ENCODE measurements around the gene RAD18.

DNA sequence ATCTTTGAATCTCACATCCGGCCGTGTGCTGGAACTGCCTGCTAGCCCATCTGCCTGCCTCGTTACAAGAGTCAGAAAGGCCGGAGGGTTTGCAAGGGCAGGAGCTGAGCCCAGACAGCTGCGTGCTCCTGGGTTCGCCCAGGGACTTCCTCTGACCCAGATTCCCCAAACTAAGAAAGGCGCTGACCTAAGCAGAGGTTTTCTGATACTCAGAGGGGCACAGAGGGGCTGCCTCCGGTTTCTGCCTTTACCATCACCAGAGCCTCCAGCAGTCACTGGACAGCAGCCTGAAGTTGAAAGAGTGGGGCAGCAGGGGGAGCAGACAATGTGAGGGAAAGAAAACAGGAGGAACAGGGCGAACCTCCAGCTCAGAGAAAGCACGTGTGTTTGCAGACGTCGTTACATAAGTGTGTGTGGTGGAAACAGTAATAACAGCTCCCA is 33.4 kb upstream of the RAD18 start:
- TF ChIP-seq CTCF (IDR thresholded peaks at IDR 0.05 in 8 of 11, conservative IDR thresholded peaks at IDR 0.05 in 3 of 11) (no peak), POLR2AphosphoS5 (IDR thresholded peaks at IDR 0.05) (no peak), POLR2A (IDR thresholded peaks at IDR 0.05) (no peak)

Data from spleen (tissue), 7 donors.